Measurements from ENCODE around the gene PAX7.

PAX7 gene

GRCh38 chr1:18711536-18712251, 81.0 kb downstream of the PAX7 start:
- H2AFZ ChIP-seq (ENCODE audit: low read depth, low read length) = no peak overlapping the region
- no peaks in the 10 kb centered on the region for H3K4me1 ChIP-seq (ENCODE audit: low read length)
- H3K4me2 ChIP-seq (ENCODE audit: low read length) = no peak overlapping the region
- H3K9me3 ChIP-seq (ENCODE audit: insufficient read depth, low read length) = no peaks in the 10 kb centered on the region
- no peaks in the 10 kb centered on the region for H3K36me3 ChIP-seq (replicated peaks; ENCODE audit: low read depth, low read length)
- H3K27ac ChIP-seq (ENCODE audit: low read length) = no peak overlapping the region
- no peaks in the 10 kb centered on the region for H3K79me2 ChIP-seq (ENCODE audit: low read length)
- H3K9ac ChIP-seq (ENCODE audit: low read length) = no peak overlapping the region
- no peak overlapping the region for H3K4me3 ChIP-seq (ENCODE audit: low read length)
- no peaks in the 10 kb centered on the region for H4K20me1 ChIP-seq (ENCODE audit: insufficient read depth, low read length)
- H3K27me3 ChIP-seq (ENCODE audit: low read depth, low read length) = no peaks in the 10 kb centered on the region
- TF ChIP-seq EZH2phosphoT487 (IDR thresholded peaks at IDR 0.05; ENCODE audit: low read depth) = no peak
- no peak for TF ChIP-seq CTCF (IDR thresholded peaks at IDR 0.05; ENCODE audit: low read depth, low read length)

GRCh38 chr1:18712252-18712600, 81.6 kb downstream of the PAX7 start:
- H3K27ac ChIP-seq (ENCODE audit: low read length) = no peak overlapping the region
- TF ChIP-seq EZH2phosphoT487 (IDR thresholded peaks at IDR 0.05; ENCODE audit: low read depth) (no peak), CTCF (IDR thresholded peaks at IDR 0.05; ENCODE audit: low read depth, low read length) (no peak)
- H3K79me2 ChIP-seq (ENCODE audit: low read length) = no peaks in the 10 kb centered on the region

GRCh38 chr1:18714404-18715175, 83.9 kb downstream of the PAX7 start:
- H3K27ac ChIP-seq (ENCODE audit: low read length) = no peak overlapping the region
- no peaks in the 10 kb centered on the region for H3K27me3 ChIP-seq (ENCODE audit: low read depth, low read length)
- H3K4me3 ChIP-seq (ENCODE audit: low read length) = no peak overlapping the region
- no peak overlapping the region for H3K4me2 ChIP-seq (ENCODE audit: low read length)
- H3K9ac ChIP-seq (ENCODE audit: low read length) = no peak overlapping the region
- H3K79me2 ChIP-seq (ENCODE audit: low read length) = no peaks in the 10 kb centered on the region
- H3K36me3 ChIP-seq (replicated peaks; ENCODE audit: low read depth, low read length) = no peaks in the 10 kb centered on the region
- TF ChIP-seq CTCF (IDR thresholded peaks at IDR 0.05; ENCODE audit: low read depth, low read length) = no peak
- TF ChIP-seq EZH2phosphoT487 (IDR thresholded peaks at IDR 0.05; ENCODE audit: low read depth) = no peak
- H2AFZ ChIP-seq (ENCODE audit: low read depth, low read length) = no peak overlapping the region
- H4K20me1 ChIP-seq (ENCODE audit: insufficient read depth, low read length) = no peaks in the 10 kb centered on the region
- no peaks in the 10 kb centered on the region for H3K4me1 ChIP-seq (ENCODE audit: low read length)
- H3K9me3 ChIP-seq (ENCODE audit: insufficient read depth, low read length) = no peaks in the 10 kb centered on the region

More at GRCh38 chr1:18712252-18712600, 81.6 kb downstream of the PAX7 start:
- Histone ChIP-seq H3K36me3 (replicated peaks; ENCODE audit: low read depth, low read length) (no peaks in the 10 kb centered on the region), H3K4me2 (ENCODE audit: low read length) (no peak overlapping the region), H3K27me3 (ENCODE audit: low read depth, low read length) (no peaks in the 10 kb centered on the region), H3K4me1 (ENCODE audit: low read length) (no peaks in the 10 kb centered on the region), H3K9ac (ENCODE audit: low read length) (no peak overlapping the region), H3K4me3 (ENCODE audit: low read length) (no peak overlapping the region), H2AFZ (ENCODE audit: low read depth, low read length) (no peak overlapping the region), H3K9me3 (ENCODE audit: insufficient read depth, low read length) (no peaks in the 10 kb centered on the region), H4K20me1 (ENCODE audit: insufficient read depth, low read length) (no peaks in the 10 kb centered on the region)

- Histone ChIP-seq H2AFZ (ENCODE audit: low read depth, low read length) (no peak overlapping the region), H4K20me1 (ENCODE audit: insufficient read depth, low read length) (no peaks in the 10 kb centered on the region), H3K9ac (ENCODE audit: low read length) (no peak overlapping the region), H3K27ac (ENCODE audit: low read length) (no peak overlapping the region), H3K36me3 (replicated peaks; ENCODE audit: low read depth, low read length) (no peaks in the 10 kb centered on the region), H3K27me3 (ENCODE audit: low read depth, low read length) (no peaks in the 10 kb centered on the region), H3K79me2 (ENCODE audit: low read length) (no peaks in the 10 kb centered on the region), H3K4me1 (ENCODE audit: low read length) (no peaks in the 10 kb centered on the region), H3K9me3 (ENCODE audit: insufficient read depth, low read length) (no peaks in the 10 kb centered on the region), H3K4me2 (ENCODE audit: low read length) (no peak overlapping the region), H3K4me3 (ENCODE audit: low read length) (no peak overlapping the region)
- TF ChIP-seq EZH2phosphoT487 (IDR thresholded peaks at IDR 0.05; ENCODE audit: low read depth) = no peak
- no peak for TF ChIP-seq CTCF (IDR thresholded peaks at IDR 0.05; ENCODE audit: low read depth, low read length)
Measured at GRCh38 chr1:18716112-18716784, 85.6 kb downstream of the PAX7 start.
